ENCODE measurements around the gene PGA4. TPM values are rescaled to one million over a fixed set of nuclear protein-coding genes. Genes with fewer than 3 reads are reported as not detected.

The PGA4 gene
- polyA plus RNA-seq, 3 donors = 1.5 to 33.5 (median 7.0) TPM

- H4K20me1 ChIP-seq (ENCODE audit: insufficient read depth, low read length) = no peaks in the 10 kb centered on the region
- whole genome bisulfite sequencing (ENCODE audit: insufficient coverage) = 89% methylated on average over 9 of the region's 15 CpGs
- peaks cover 0 to 4% (median 3%) of the 10 kb centered on the region in 3 donors for H3K27me3 Mint-ChIP-seq (ENCODE audit: low read depth in 3 of 3)
- no peak for DNase-seq
- H3K4me1 Mint-ChIP-seq = no peaks in the 10 kb centered on the region
- no peak overlapping the region for H3K4me2 ChIP-seq (replicated peaks; ENCODE audit: extremely low read depth, low read length, poor library complexity, severe bottlenecking)
- H2AFZ ChIP-seq (ENCODE audit: insufficient read depth, low read depth, low read length, poor library complexity, severe bottlenecking) = no peak overlapping the region
- H3K9ac ChIP-seq (ENCODE audit: insufficient read depth, low read length, poor library complexity, severe bottlenecking) = no peak overlapping the region
- no peaks in the 10 kb centered on the region for H3K9me3 ChIP-seq (replicated peaks in 1 of 2; ENCODE audit: control insufficient read depth in 1 of 2, insufficient read depth in 1 of 2, low read length in 2 of 2)
- H3K79me2 ChIP-seq (ENCODE audit: insufficient read depth, low read length) = no peaks in the 10 kb centered on the region
- H3K9me3 Mint-ChIP-seq = peaks cover 0 to 2% (median 0%) of the 10 kb centered on the region in 7 donors
- H3K27ac ChIP-seq (ENCODE audit: low read depth in 1 of 2, low read length in 2 of 2) = no peak overlapping the region
- no peak overlapping the region for H3K27ac Mint-ChIP-seq
- H3K36me3 Mint-ChIP-seq = no peaks in the 10 kb centered on the region
- H3K36me3 ChIP-seq (replicated peaks in 1 of 2; ENCODE audit: control insufficient read depth in 1 of 2, insufficient read depth in 2 of 2, low read length in 2 of 2) = no peaks in the 10 kb centered on the region
- H3K4me3 Mint-ChIP-seq = no peak overlapping the region
- intact Hi-C loops (cut with micrococcal nuclease) = no loop called here
- no peak overlapping the region for H3K4me3 ChIP-seq (replicated peaks in 1 of 3; ENCODE audit: low read depth in 2 of 3, low read length in 3 of 3)
- no peaks in the 10 kb centered on the region for H3K27me3 ChIP-seq (ENCODE audit: control insufficient read depth in 2 of 2, insufficient read depth in 2 of 2, low read length in 2 of 2)
- no peaks in the 10 kb centered on the region for H3K4me1 ChIP-seq (ENCODE audit: control insufficient read depth in 1 of 2, insufficient read depth in 2 of 2, low read length in 2 of 2)
- no peak for TF ChIP-seq CTCF (IDR thresholded peaks at IDR 0.05)
Measured at GRCh38 chr11:61268588-61269250, 46.6 kb downstream of the PGA4 start.

- H3K4me3 Mint-ChIP-seq = no peak overlapping the region
- Histone ChIP-seq H3K79me2 (ENCODE audit: insufficient read depth, low read length) (no peaks in the 10 kb centered on the region), H4K20me1 (ENCODE audit: insufficient read depth, low read length) (no peaks in the 10 kb centered on the region), H3K9me3 (replicated peaks in 1 of 2; ENCODE audit: control insufficient read depth in 1 of 2, insufficient read depth in 1 of 2, low read length in 2 of 2) (no peaks in the 10 kb centered on the region), H3K27me3 (ENCODE audit: control insufficient read depth in 2 of 2, insufficient read depth in 2 of 2, low read length in 2 of 2) (no peaks in the 10 kb centered on the region), H3K9ac (ENCODE audit: insufficient read depth, low read length, poor library complexity, severe bottlenecking) (no peak overlapping the region), H3K4me2 (replicated peaks; ENCODE audit: extremely low read depth, low read length, poor library complexity, severe bottlenecking) (no peak overlapping the region), H3K36me3 (replicated peaks in 1 of 2; ENCODE audit: control insufficient read depth in 1 of 2, insufficient read depth in 2 of 2, low read length in 2 of 2) (no peaks in the 10 kb centered on the region), H3K27ac (ENCODE audit: low read depth in 1 of 2, low read length in 2 of 2) (no peak overlapping the region), H3K4me1 (ENCODE audit: control insufficient read depth in 1 of 2, insufficient read depth in 2 of 2, low read length in 2 of 2) (no peaks in the 10 kb centered on the region), H3K4me3 (replicated peaks in 1 of 3; ENCODE audit: low read depth in 2 of 3, low read length in 3 of 3) (no peak overlapping the region), H2AFZ (ENCODE audit: insufficient read depth, low read depth, low read length, poor library complexity, severe bottlenecking) (no peak overlapping the region)
- DNase-seq = no peak
- H3K27me3 Mint-ChIP-seq (ENCODE audit: low read depth in 3 of 3) = peaks cover 0 to 7% (median 6%) of the 10 kb centered on the region in 3 donors
- no peaks in the 10 kb centered on the region for H3K36me3 Mint-ChIP-seq
- H3K4me1 Mint-ChIP-seq = no peaks in the 10 kb centered on the region
- intact Hi-C loops (cut with micrococcal nuclease) = no loop called here
- H3K27ac Mint-ChIP-seq = no peak overlapping the region
- peaks cover 0 to under 1% (median 0%) of the 10 kb centered on the region in 7 donors for H3K9me3 Mint-ChIP-seq
- TF ChIP-seq CTCF (IDR thresholded peaks at IDR 0.05) = no peak
- WGBS (ENCODE audit: insufficient coverage) = 100% methylated on average over 2 of the region's 7 CpGs
Measured at GRCh38 chr11:61270354-61271076, 48.4 kb downstream of the PGA4 start.

All from CD14-positive monocyte (primary cell).